Measurements from ENCODE around the gene MMEL1.
"Not testable (repeated sequence)": the region's sequence is repeated elsewhere in the genome, so short reads cannot be mapped to it uniquely, and the experiment has no call there.

The MMEL1 gene

DNA sequence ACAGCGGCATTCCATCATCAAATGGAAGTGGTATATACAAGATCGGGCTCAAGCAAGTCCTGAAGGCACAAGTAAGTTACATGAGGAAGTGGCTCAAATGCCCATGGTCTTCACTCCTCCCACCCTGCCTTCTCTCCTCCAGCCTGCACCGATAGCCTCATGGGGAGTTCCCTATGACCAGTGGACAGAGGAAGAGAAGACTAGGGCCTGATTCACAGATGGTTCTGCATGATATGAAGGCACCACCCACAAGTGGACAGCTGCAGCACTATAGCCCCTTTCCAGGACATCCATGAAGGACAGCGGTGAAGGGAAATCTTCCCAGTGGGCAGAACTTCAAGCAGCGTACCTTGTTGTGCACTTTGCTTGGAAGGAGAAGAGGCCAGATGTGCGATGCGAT, 7.1 kb downstream of the MMEL1 start:
- not testable (repeated sequence) for DNase-seq

GRCh38 chr1:2625311-2625710, 7.5 kb downstream of the MMEL1 start:
- DNase-seq = no peak

DNA sequence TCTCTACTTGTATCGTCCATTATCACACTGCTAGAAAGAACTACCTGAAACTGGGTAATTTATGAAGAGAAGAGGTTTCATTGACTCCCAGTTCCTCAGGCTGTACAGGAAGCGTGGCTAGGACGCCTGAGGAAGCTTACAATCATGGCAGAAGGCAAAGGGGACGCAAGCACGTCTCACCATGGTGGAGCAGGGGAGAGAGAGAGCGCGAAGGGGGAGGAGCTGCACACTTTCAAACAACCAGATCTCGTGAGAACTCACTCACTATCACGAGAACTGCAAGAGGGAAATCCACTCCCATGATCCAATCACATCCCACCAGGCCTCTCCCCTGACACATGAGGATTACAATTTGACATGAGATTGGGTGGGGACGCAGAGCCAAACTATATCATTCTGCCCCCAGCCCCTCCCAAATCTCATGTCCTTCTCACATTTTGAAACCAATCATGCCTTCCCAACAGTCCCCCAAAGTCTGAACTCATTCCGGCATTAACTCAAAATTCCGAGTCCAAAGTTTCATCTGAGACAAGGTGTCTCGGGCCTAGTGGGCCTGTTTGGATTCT, 8.0 kb downstream of the MMEL1 start:
- no peak for DNase-seq

GRCh38 chr1:2623571-2624337, 9.1 kb downstream of the MMEL1 start:
- no peak for DNase-seq

DNA sequence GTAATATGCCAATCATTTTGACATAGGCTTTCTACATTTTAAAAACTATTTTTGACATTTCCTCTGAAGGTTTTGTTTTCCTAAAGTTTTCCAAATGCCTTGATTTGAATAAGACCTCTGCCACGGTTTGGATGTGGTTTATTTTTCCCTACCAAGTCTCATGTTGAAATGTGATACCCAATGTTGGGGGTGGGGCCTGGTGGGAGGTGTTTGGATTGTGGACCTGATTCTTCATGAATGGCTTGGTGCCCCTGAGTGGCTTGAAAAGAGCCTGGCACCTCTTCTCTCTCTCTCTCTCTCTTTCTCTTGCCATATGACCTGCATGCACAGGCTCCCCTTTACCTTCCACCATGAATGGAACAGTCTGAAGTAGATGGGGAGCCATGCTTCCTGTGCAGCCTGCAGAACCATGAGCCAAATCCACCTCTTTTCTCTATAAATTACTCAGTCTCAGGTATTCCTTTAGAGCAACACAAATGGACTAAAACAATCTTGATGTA, 14.8 kb downstream of the MMEL1 start:
- DNase-seq = no peak

GRCh38 chr1:2614145-2614544, 18.7 kb downstream of the MMEL1 start:
- no peak for DNase-seq

DNA sequence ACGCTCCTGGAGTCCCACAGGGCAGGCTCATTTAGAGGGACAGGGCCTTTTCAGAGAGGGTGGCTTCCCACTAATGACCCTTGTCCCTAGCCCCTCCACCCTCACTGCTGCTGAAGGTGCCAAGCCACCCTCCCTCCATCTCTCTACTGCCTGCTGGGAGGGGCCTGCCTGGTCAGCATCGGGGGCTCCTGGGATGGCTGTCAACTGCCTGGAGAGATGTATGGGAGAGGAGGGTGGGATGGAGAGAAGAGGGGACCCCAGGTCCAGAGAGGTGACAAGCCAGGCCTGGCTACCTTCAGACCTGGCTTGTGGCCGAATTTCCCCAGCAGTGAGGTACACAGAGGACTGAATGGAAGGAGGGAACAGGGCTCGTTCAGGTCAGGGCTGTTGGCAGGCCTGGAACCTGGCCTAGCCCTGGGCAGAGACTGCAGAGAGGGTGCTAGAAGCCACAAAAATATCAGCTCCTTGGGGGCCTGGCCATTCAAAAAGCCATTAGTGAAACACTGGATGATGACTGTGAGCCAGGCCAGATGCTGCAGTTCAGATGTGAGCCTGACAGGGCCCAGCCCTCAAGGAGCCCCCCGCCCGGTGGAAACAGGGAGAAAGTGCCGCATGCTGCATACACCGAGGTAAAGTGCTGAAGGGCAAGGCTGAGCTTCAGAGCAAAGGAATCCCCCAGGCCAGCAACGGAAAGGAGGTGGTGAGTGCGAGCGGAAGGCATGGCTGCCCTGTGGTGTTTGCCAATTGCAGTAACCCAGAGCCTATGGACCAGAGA, 20.0 kb downstream of the MMEL1 start:
- no peak for DNase-seq

DNA sequence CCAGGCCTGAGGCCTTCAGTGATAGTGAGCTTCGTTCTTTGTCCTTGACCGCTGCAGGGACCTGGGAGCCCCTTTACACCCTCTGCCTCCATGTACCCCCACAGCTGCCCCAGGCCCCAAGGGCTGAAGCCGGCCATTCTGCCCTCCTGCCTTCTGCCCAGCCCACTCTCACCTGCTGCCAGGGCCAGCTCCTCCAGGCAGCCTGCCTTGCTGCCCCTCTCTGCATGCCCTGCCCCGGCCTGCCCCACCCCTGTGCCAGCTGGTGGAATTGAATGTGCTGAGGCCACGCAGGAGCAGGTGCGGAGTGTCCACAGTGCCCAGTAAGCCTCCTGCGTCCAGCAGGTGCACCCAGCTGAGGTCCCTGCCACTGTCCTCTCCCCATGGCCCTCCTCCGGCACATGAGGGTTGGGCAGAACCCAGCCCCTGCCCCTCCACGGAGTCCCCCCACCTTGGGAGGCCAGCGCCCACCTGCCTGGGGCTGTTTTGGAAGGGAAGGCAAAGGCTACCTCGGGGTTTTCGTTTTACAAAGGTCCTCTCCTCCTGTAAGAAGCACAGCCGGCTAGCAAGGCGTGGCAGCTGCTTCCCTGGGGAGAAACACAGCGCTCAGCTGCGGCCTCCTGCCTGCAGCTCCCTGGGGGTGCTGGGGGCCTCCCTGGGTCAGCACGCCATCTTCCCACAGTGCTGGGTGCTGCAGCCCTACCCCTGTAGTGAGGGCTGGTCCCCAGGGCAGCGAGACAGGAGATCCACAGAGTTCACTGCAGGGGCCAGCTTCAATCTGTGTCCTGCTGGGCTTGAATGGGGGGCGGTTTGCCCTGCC, 21.0 kb downstream of the MMEL1 start:
- no peak for DNase-seq

DNA sequence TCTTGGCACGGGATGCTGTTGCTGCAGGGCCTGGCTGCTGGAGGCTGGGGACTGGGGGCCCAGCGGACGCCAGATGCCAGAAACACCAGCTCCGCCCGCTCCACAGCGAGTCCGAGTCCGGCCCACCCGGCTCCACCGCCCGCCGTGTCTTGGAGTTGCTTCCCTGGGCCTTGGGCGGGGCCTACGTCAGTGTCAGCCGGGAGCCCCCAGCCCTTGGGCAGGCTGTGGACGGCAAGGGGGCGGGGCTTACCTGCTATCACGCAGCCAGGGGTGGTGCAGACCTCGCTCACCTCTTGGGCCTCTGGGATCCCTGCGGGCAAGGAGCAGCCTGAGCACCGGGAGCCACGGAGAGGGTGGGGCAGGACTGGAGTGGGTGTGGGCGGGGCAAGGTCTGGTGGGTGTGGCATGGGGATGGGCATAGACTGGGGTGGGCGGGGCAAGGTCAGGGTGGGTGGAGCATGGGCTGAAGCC, 21.8 kb downstream of the MMEL1 start:
- DNase-seq = peak; percentile 29

DNA sequence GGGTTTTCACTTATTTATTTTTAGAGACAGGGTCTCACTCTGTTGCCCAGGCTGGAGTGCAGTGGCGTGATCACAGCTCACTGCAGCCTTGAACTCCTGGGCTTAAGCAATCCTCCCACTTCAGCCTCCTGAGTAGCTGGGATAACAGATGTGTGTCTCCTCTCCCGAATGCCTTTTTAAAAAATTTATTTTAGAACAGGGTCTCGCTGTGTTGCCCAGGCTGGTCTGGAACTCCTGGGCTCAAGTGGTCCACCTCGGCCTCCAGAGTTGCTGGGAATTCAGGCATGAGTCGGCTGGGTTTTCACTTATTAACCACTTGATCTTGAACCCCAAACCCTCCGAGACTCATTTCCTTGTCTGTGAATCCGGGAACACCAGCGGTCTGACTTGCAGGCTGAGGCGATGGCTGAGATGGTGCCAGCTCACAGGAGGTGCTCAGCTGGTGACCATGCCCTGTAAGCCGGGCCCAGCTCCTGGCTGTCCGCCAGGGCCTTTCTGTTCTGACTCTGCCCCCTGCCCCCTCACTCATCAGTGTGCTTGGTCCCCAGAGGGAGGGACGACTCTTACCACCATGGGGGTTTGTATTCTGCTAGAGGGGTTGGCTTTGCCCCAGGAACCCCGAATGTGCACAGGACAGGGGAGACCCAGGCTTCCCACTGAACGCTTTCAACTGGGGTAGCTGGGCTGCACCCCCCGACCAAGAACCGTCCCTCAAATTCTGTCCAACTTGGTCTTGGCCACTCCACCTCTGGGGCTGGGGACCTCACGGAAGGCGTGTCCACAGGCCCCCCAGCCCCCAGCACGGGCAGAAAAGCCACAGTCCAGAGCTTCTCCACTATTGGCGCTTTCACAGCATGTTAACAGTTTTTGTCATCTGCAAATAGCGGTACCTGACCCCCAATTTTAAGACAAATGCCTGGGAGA, 22.5 kb downstream of the MMEL1 start:
- DNase-seq = no peak

DNA sequence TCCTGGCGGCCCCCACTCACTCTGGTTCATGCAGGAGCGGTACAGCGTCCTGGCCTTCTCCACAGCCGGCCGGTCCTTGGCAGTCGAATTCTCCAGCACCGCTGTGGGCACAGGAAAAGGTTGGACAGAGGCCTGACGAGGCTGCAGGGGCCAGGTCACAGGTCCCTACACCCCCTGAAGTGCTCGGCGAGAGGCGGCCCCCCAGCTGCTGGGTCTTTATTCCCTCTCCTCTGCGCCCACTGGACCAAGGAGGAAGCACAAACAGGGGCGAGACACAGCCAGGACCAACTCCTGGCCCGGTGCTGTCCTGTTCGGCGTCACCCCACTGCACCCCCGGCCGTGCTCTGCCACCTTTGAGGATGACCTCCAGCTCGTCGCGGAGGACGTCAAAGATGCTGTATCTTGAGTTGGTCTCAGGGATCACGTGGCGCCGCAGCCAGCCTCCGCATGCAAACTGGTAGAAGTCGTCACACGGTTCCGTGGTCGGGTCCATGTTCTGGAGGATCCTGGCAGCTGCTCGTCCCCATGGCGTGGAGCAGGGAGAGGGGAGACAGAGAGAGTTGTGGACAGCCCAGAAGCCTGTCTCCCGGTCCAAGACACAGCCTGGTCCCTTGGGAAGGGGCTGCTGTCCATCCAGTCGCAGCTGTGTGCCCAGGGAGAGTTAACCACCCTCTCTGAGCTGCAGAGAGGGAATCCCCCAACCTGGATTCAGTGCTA, 23.3 kb downstream of the MMEL1 start:
- DNase-seq = no peak

GRCh38 chr1:2607641-2608091, 25.1 kb downstream of the MMEL1 start:
- DNase-seq = no peak

- DNase-seq = no peak
Observed at GRCh38 chr1:2606881-2607621, 25.8 kb downstream of the MMEL1 start.

GRCh38 chr1:2606396-2606880, 26.4 kb downstream of the MMEL1 start:
- no peak for DNase-seq

- DNase-seq = no peak
Observed at GRCh38 chr1:2605509-2606395, 27.1 kb downstream of the MMEL1 start.

- no peak for DNase-seq
Observed at GRCh38 chr1:2604844-2605508, 27.8 kb downstream of the MMEL1 start.

DNA sequence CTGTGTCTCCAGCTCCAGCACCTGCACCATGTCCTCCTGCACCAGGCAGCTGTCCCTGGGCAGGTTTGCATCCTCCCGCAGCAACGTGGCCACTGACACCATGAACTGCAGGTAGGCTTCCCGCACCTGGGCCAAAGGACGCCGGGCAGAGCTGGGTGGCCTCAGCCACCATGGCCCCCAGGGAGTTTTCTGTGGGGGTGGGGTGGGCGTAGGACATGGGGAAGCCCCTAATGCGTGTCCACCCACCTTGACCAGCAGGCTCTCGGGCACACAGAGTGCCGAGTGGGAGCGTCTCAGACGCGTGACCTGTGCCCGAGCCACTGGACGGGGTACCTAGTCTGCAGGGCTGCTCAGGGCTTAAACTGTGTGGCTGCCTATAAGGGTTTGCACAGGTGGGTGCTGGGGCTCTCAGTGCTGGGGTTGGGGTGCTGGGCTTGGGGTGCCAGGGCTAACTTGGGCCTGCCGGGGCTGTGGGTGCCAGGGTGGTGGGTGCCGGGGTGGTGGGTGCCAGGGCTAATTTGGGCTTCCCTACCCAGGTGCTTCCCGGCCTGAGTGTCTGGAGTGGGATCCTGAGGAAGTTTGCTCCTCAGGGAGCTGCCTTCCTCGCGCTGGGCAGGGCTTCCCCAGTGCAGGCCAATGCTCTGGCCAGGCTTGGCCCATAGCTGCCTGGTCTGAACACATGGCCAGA, 28.5 kb downstream of the MMEL1 start:
- DNase-seq = no peak
